Cardiac fibroblast (primary cell): ENCODE data around the gene PITPNM2.

Source experiments
- DNase-seq, 2 donors: peaks; one replicate each; pipeline versions ENCODE4 v3.0.0 to v3.0.0-alpha.2; 2010; ENCODE audit warnings: low read depth in 2 of 2
- H3K4me3 ChIP-seq, 2 donors: replicated peaks in 1 of 2; 1 replicate in 1 of 2; 2 replicates in 1 of 2; pipeline ENCODE4 v1.5.1; 2011; ENCODE audit warnings: low read depth in 2 of 2, low read length in 2 of 2, mild to moderate bottlenecking in 2 of 2, moderate library complexity in 1 of 2
- TF ChIP-seq, protein P1 (sequence below): IDR thresholded peaks from one replicate; pipeline ENCODE4 v1.5.1; 2011; ENCODE audit warnings: low read depth, mild to moderate bottlenecking, low read length, inconsistent platforms

The PITPNM2 gene

DNA sequence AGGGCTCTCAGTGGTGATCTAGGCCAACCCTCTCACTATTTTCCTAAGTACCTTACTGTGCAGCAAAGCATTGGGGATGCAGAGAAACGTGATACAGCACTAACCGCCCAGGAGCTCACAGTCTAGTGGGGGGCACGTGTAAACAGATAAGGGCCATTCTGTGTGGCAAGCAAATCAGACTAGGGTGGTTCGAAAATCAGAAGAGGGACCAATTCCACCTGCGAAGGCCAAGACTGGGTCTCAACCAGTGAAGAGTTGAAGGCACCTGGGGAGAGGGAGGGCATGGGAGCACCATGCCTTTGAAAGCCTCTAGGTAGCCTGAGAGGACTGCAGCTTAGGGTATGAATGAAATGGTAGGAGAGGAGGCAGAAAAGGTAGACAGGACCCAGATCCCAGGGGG is 2.2 kb downstream of the PITPNM2 start:
- no peak for DNase-seq
- TF ChIP-seq, protein P1, sequence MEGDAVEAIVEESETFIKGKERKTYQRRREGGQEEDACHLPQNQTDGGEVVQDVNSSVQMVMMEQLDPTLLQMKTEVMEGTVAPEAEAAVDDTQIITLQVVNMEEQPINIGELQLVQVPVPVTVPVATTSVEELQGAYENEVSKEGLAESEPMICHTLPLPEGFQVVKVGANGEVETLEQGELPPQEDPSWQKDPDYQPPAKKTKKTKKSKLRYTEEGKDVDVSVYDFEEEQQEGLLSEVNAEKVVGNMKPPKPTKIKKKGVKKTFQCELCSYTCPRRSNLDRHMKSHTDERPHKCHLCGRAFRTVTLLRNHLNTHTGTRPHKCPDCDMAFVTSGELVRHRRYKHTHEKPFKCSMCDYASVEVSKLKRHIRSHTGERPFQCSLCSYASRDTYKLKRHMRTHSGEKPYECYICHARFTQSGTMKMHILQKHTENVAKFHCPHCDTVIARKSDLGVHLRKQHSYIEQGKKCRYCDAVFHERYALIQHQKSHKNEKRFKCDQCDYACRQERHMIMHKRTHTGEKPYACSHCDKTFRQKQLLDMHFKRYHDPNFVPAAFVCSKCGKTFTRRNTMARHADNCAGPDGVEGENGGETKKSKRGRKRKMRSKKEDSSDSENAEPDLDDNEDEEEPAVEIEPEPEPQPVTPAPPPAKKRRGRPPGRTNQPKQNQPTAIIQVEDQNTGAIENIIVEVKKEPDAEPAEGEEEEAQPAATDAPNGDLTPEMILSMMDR: no peak
- no peak overlapping the region for H3K4me3 ChIP-seq

DNA sequence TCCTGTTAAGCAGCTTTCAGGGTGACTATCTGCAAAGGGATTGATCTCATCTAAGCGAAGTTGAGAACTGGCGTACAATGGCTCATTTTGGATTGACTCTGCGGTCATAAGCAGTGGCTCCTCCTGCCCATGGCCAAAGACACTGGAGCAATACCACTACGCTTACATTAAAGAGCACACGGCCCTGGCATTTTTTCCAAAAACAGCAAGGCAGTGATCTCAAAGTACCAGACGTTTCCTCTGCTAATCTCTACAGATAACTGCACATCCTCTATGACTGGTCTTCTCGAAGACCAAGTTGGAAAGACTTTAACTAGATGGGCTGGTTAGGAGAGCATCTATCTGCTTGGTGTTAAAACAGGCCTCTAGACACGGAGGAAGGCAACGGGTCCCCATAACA is 2.7 kb downstream of the PITPNM2 start:
- no peak for DNase-seq
- TF ChIP-seq, protein P1: no peak
- H3K4me3 ChIP-seq: no peak overlapping the region

DNA sequence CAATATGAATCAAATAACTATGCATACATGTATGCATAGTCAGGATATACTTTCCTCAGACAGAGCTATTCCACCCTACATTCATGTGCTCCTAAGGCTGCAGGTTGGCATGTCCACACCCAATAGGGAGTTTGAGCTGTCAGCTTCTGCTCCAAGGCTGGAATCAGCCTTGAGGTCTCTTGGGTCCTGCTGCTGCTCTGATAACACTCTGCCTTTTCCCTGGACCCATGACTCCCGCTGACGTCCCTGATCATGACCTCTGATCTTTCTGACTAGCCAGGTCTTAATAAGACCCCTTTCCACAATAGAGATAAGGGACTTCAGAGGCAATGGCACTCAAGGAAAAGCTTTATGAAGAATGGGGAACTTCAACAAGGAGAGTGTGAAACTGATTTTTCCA is 5.7 kb downstream of the PITPNM2 start:
- TF ChIP-seq, protein P1: no peak
- H3K4me3 ChIP-seq: no peak overlapping the region
- no peak for DNase-seq

DNA sequence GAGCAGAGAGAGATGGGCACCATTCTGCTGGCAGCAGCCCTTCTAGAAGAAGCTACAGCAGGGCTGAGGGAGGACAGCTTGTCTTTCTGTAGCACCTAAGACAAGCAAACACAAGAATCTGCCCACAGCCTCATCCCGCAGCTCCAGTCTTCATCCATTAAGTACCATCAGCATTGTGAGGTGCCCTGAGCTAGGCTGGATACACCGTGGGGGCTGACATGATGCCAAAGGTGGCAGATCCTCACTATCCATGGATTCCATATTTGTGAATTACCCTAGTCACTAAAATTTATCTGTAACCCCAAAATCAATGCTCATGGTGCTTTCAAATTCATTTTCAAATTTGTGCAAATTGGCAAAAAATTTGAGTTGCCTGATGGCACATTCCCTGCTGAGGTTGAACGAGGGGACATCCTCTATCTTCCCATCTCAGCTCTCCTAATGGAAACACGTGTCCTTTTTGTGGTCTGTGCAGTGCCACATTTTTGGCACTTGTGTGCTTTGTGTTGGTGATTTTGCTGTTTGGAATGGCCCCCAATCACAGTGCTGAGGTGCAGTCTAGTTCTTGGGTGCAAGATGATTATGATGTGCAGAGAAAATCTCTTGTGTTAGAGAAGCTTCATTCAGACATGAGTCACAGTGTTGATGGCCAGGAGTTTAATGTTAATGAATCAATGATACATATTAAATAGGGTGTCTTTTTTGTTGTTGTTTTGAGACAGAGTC is 7.0 kb downstream of the PITPNM2 start:
- TF ChIP-seq, protein P1: no peak
- H3K4me3 ChIP-seq: no peak overlapping the region
- DNase-seq: no peak

DNA sequence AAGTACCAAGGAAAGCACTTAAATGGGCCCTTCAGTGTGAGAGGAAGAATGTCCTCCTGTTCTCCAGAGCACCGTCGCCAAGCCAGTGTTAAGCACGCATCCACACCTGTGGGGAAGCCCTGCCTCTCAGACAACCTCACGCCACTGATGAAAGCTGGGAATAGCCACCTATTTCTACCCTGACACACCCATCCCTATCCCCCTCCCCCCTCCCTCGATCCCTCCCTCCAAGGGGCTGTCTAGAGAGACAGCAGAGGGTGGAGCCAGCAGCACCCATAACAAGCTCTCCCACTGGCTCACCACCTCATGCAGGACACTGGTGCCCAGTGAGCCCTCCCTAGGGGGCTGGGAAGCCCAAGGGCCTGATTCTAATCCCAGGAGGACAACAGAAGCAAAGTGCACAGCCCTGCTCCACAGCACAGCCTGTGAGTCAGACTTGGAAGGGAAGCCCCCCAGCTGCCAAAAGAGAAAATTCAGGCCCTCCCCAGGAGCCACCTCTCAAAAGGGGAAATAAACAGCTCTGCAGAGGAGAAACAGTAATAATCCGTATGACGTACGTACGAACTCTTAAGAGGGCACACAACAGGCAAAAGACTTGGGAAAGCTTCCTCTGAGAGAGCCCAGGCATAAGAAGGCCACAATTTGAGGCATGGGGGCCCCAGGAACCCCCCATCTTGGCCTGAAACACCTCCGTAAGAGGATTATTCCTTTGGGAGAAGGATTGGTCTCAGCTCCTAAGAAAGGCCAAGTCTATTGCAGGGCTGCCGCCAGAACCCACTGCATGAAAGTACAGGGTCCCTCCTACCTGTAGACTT is 7.8 kb downstream of the PITPNM2 start:
- no peak for DNase-seq
- TF ChIP-seq, protein P1: no peak
- no peak overlapping the region for H3K4me3 ChIP-seq

DNA sequence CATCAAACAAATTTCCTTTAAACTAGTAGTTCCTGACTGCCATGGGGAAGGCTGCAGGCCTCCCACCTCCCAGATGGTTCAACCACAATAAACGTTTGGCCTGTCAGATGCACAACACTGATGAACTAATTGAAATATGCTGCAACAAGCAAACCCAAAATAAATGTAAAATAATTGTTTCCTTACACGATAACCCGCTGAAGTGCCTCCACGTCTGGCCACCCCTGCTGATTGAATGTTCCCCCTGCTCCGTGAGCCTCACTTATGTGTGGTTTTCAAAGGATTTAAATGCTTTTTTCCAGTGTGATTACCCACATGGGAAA is 8.4 kb downstream of the PITPNM2 start:
- no peak overlapping the region for H3K4me3 ChIP-seq
- no peak for DNase-seq
- TF ChIP-seq, protein P1: no peak
